Embryonic facial prominence (tissue), 1 donor: ENCODE data around the gene MCFD2.
"Not testable (repeated sequence)": the region's sequence is repeated elsewhere in the genome, so short reads cannot be mapped to it uniquely, and the experiment has no call there.

ENCODE experiments used
- DNase-seq: peaks from one replicate; pipeline ENCODE4 v3.0.0-alpha.2; 2016; ENCODE audit errors: extremely low spot score

MCFD2 gene

DNA sequence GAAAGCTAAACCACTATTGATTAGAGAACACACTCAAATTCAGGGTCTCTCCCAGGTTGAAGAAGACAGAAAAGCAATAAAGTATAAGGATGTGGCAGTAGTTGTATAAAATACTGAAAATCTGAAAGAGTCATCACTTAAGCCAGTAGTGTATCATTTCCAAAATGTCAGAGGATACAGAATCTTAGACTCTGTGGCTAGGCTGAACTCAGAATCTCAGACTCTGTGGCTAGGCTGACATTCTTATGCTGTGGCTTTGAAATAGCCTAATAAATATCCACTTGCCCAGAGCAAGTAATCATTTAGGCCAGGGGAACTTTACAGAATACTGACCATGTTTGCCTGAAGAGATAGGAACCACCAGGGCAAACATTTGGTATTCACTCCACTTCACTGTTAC is 13.1 kb downstream of the MCFD2 start:
- no peak for DNase-seq

DNA sequence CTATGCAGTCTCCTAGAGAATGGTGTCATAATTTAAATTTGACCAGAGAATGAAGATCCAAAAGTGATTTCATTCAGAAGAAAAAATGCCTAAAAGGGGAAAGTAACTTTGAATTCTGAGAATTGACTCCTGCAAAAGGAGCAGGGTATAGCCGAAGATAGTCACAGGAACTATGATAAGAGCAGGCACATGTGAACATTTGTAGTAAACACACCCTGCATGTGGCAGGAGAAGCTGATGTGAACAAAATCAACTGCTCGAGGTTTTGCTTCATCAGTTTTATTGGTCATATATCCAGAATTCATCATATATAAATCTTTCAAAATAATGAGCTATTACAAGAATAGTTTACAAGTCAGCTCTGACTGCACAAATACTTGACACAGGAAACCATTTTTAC is 14.0 kb downstream of the MCFD2 start:
- DNase-seq = no peak

- no peak for DNase-seq
Observed at GRCh38 chr2:46900381-46900780, 15.2 kb downstream of the MCFD2 start.

DNA sequence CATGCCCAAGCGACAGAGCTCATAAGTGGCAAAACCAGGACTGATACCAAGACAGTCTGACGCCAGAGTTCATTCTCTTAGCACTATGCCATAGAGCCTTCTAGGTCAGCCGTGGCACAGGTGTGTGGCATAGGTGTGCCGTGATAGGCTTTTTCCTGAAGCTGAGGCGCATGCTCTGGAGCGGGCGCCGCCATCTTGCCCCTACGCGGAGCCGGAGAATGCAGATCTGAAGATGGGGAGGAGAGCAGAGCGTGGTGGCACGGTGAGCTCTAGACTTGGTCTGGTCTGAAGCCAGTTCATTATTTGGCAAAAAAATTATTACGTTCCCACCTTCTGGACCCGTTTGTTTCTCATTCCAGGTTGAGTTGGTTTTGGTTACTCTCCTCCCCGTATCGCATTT is 16.6 kb downstream of the MCFD2 start:
- DNase-seq = no peak

DNA sequence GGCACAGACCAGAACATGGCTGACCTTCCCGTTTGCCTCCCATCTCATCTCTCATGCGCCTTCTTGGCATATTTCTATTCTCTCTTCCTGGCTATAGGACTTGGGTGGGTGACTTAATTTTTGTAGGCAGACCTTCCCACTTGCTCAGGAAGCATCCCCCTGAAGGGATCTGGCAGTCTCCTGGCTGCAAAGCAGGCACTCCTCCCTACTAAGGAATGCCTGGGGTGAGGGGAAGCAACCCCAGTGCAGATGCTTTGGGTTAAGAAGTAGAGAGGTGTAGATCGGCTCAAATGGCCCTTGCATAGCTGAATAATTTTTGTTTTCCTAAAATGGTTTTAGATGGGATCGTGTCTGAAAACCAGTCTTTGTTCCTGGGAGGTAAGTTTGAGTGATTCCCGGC is 17.6 kb downstream of the MCFD2 start:
- DNase-seq = no peak

DNA sequence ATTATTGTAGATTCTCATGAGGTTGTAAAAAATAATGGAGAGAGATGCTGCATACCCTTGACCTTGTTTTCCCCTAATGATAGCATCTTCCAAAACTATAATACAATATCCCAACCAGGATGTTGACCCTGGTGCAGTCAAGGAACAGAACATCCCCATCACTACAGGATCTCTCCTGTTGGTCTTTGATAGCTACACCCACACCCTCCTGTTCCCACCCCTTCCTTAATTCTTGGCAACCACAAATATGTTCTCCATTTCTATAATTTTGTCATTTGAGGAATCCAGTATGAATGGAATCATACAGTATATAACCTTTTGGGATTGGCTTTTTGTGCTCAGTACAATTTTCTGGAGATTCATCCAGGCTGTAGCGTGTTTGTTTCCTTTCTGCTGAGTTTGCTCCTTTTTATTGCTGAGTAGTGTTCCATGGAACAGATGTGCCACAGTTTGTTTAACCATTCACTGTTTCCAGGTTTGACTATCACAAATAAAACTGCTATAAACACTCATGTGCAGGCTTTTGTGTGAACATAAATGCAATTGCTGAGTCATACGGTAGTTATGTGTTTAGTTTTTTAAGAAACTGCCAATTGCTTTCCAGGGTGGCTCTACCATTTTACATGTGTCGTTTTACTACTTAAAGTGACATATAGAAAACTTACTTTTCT is 22.2 kb downstream of the MCFD2 start:
- no peak for DNase-seq

DNA sequence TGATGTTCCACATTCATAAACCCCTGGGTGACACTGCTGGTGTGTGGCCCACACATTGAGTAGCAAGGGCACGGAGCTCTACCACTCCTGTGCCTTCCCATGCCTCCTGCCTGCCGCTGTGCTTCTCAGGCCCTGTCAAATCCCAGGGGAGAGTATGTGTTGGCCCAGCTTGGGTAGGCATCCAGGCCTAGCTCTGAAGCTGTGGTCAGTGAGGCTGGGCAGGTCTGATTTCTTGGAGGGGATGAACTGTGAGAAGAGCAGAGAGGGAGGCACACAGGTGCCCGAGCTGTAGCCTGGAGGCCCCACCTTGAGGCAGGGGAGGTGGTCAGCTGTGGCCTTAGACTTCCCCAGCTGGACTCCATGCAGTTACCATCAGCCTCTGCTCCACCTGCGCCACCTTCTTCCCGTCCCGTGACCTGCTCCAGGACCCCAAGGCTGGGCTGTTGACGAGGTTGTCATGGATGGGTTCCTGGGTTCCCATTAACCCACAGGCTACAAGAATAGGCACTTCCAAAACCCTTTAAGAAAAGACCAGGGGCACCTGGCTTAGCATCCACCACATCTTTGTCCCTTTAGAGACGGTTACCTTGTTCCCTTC is 23.6 kb downstream of the MCFD2 start:
- DNase-seq = no peak

GRCh38 chr2:46888421-46888952 is 27.1 kb downstream of the MCFD2 start:
- no peak for DNase-seq

DNA sequence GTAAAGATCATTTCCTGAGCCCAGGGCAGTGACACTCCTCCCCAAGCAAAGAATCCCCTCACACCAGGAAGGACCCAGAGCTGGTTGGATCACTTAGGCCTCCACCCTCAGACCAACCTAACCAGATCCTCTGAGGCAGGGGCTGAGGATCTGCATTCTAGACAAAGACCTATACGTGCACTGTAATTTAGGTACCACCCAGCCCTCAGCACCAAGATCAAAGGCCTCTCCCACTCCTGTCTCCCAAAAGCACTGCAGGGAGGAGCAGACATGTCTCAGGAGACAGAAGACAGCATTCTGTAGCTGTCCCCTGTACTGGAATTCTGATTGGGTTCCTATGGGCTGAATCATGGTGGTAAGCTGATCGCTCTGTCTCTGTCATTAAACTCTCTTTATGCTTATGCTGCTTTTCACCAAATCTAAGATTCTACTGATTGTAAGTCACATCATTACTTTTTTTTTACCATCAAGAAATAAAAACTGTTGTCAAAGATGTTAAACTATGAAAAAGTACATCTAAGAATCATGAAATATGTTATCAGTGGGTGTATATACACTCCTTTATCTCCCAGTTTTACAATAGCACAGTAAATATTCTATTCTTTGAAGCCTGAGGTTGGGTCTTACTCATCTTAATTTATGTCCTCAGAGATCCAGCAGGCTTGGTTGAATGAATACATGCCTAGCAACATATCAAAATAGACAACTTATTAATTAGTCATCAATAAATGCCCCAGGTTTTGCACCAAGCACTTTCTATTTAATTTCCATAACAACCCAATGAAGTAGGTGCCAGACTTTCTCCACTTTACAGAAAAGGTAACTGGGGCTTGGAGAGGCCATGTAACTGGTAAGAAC is 28.3 kb downstream of the MCFD2 start:
- DNase-seq = no peak

DNA sequence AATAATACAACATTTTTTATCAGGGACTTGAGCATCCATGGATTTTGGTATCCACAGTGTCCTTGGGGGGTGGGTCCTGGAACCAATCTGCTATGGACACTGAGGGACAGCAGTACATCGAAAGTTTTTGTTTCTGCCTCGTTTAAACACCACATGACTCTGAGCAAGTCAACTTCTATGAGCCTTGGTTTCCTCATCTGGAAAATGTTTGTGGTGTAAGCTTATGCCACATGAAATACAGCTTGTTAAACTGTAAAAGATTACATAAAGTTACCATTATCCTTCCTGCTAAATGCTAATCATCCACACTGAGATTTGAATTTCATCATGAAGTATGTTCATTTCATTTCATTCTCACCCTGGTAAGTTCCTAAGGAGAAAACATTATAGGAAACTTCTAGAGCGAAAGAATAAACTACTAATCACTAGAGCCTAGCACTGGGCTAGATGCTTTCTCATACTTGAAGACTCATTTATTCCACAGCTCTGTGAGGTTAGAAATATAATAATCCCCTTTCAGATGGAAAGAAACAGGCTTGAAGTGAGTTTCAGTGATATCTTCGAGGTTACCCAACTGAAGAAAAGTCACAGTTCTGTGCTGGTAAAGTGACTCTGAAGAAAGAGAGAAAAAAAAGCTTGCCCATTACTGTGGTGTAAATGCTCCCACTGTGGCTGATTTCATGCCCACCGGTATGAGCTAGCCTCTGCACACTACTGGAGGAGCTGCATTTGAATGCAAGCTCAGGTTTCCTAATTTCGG is 29.2 kb downstream of the MCFD2 start:
- no peak for DNase-seq

GRCh38 chr2:46885376-46885775 is 30.2 kb downstream of the MCFD2 start:
- DNase-seq = no peak

- no peak for DNase-seq
Observed at GRCh38 chr2:46879511-46879910, 36.1 kb downstream of the MCFD2 start.

GRCh38 chr2:46878886-46879285 is 36.7 kb downstream of the MCFD2 start:
- DNase-seq = no peak

- no peak for DNase-seq
Observed at GRCh38 chr2:46878240-46878877, 37.2 kb downstream of the MCFD2 start.

- DNase-seq = no peak
Observed at GRCh38 chr2:46877619-46878113, 37.9 kb downstream of the MCFD2 start.

DNA sequence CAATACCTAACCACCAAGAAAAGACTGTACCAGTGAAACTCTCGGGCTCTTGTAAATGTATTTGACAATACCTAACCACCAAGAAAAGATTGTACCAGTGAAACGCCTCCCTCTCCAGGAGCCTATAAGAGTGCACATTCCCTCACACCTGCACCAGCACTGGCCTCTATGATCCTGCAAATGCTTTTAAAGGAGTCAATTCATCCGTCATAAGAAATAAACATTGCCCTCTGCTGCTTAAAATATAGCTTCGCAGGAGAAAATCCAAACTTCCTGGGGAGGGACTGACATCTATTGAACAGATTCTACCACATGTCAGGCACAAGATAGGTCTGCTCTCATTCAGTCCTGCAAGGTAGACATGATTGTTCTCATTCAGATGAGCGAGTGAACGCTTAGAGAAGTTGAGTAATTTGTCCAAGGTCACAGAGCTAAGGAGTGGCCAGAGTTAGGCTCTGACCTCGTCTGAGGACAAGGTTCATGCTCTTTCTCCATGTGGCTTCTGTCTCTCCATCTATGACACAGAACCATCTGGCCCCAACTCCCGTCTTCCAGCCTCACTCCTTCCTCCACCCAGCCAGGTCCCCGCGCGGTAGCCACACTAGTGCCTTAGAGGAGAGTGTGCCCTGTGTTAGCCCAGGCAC is 38.7 kb downstream of the MCFD2 start:
- peak; percentile 25 for DNase-seq

DNA sequence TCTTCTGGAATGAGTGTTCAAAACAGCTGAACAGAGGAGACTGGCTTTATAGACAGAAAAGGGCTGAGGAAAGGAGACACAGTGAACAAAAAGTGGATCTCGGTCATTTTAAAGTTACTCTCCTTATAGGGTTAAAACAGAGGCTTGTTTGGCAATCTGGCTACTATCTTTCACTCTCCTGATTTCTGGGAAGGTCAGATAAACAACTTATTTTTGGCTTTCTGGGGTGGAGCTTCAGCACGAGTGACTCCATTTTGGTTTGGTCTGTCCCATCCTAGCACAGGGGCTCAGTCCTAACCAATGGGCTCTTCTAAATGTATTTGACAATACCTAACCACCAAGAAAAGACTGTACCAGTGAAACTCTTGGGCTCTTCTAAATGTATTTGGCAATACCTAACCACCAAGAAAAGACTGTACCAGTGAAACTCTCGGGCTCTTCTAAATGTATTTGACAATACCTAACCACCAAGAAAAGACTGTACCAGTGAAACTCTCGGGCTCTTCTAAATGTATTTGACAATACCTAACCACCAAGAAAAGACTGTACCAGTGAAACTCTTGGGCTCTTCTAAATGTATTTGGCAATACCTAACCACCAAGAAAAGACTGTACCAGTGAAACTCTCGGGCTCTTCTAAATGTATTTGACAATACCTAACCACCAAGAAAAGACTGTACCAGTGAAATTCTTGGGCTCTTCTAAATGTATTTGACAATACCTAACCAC is 39.5 kb downstream of the MCFD2 start:
- not testable (repeated sequence) for DNase-seq

- DNase-seq = no peak
Observed at GRCh38 chr2:46875226-46875899, 40.2 kb downstream of the MCFD2 start.

DNA sequence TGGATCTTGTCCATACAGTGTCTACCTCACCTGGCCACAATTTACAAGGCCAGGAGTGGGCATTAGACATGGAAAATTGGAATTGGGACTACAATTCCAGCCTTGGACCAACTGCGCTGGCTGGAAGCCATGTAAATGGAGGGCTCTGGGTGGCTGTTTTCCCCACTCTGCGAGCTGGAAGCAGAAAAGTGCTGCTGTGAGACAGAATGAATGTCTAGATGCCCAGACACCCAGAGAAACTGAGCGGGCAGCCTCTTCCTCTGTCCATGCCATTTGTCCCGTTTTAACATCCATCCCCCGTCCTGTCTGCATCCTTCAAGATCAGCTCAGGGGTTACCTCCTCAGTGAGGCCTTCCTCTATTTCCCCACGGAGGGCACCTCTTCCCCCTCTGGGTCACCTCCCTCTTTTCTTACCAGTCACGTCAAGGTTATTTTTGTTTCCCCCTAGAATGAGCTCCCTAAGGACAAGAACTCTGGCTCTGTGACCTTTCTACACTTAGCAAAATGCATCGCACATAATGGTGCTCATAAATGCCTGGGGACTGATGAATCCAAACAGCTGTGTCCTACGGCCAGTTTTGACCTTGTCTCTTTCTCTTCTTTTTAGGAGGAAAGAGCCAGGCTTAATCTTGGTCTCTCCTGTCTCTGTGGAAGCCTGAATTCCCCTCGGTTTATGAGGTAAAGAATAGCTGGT is 41.2 kb downstream of the MCFD2 start:
- DNase-seq = no peak
